GM19395 (cell line): ENCODE results near the gene MAST4.

Source experiments
- ATAC-seq: cut with Tn5 transposase; IDR thresholded peaks from one replicate; pipeline ENCODE4 v1.9.1; 2021; ENCODE audit warnings: mild to moderate bottlenecking, moderate library complexity; ENCODE audit not compliant: unreplicated experiment

The MAST4 gene

DNA sequence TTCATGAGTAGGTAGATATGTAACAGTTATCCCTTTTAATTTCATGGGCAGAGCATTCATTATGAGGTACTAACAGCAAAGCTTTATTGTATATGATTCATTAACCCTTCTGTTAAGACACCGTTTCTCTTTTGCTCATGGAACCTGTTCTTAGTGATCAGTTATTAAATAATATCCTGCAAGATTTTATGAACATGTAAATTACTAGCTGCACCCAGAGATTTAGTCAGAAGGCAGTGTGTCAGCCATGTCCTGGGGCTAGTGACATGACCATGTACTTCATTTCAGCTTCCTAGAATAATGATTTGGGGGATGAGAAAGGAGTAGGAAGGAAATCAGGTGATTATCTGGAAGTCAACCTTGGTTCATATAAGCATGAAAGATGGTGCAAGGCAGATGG is 7.0 kb downstream of the MAST4 start:
- no peak for ATAC-seq

DNA sequence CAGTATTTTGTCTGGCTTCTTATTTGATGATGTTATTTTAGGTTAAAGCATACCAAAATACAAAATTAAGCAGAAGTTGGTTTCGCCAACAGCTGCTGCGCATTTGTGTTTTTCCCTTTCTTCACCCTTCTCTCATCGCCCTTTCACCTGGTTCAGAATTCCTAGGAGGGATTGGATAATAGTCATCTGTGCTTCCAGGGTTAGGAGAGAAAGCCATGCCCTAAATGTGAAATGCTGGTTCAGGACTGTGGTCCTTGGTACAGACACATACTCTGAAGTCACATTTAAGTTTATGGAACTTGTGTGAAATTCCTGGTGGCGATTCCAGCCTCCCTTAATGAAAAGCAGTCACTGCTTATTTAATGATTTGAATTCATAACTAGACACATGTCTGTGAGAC is 7.7 kb downstream of the MAST4 start:
- no peak for ATAC-seq

DNA sequence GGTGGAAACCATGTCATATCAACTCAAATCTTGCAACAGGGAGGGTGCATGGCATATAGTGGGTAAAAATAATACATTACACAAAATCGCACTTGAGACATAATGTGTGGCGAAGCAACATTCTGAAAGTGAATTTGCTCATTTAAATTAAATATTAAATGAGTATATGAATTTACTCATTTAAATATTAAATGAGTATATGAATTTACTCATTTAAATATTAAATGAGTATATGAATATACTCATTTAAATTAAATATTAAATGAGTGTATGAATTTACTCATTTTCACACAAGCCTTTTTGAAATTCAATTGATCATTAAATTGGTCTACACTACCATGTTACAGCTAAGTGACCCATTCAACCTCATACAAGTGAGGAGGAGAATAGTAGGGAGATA is 10.5 kb downstream of the MAST4 start:
- ATAC-seq = no peak

DNA sequence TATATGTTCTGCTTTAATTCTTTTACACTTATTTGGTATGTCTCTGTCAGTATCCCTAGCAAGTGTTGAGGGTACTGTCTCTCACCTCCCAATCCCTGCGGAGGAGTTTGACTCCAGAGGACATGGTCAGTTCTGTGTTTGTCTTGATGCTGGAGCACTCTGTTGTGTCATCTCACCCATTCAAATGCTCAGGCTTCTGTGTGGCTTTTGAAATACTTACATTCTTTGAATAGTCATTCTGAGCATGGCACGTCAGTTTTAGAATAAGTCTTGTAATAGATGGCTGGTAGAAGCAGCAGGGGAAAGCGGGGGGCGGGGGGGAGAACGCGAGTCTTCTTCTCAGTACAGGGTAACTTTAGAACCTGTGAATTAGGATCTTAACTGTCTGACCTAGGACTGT is 12.3 kb downstream of the MAST4 start:
- ATAC-seq = no peak

DNA sequence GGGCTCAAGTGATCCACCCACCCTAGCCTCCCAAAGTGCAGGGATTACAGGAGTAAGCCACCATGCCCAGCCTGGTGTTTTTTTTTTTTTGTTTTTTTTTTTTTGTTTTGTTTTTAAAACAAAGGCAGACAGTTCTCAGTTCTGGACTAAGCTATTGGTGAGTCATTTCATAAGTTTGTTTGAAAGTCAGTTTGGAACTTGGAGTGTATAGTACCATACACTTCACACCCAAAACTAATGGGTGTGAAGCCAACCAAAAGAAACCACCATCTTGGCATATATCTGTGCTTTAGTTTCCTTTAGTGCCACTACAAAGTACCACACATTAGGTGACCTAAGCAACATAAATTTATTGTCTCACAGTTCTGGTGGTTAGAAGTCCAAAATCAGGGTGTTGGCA is 13.4 kb downstream of the MAST4 start:
- ATAC-seq = no peak

DNA sequence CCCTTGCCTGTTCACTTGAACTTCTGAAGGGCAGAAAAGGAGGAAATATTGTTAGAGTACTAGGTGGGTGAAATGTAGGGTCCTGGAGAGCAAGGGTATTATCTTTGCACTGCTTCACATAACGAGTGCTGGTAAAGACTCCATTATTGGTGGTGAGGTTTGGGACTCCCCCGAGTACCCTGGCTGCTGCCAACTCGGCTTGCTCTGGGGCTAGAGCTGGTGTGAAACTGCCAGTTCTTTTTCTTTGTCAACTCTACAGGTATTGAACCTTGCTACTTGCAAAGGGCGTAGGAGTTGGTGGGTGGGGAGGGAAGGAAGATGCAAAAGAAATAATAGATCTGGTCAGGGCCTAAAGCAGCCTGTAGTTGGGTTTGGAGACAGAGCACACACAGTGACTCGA is 16.0 kb downstream of the MAST4 start:
- ATAC-seq = no peak

DNA sequence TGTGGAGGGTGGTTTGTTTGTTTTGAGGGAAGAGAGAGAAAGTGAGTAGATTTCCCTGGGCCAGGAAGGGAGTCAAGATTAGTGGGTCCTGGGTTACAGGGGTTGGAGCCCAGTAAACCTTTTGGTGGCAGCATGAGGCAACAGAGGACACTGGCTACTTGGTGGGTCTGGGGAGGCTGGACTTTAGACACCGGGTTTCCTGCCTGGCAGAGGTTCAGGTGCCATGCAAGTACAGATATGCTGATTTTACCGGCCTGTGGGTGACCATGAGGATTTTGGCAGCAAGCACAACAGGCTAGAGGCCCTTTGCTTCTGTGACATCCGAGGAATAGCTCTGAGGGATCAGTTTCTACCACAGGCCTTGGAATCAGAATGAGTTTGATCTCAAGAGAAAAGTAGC is 18.9 kb downstream of the MAST4 start:
- no peak for ATAC-seq

DNA sequence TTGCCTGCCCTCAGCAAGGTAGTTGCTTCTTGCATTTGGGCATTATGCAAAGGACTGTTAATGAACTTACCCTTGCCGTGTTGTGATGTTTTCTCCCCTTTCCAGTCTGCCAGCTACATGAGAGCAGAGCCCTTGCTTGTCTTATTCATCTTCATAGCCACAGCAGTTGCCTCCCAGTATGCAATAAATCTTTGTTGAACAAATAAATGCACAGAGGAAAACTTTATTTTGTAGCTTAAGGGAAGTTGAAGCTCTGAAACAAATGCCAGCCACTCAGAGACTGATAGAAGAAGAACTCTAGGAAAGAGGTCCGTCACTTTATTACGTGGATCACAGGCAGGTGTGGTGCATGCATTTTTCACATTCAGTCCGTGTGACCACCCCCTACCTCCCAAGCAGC is 19.7 kb downstream of the MAST4 start:
- no peak for ATAC-seq

DNA sequence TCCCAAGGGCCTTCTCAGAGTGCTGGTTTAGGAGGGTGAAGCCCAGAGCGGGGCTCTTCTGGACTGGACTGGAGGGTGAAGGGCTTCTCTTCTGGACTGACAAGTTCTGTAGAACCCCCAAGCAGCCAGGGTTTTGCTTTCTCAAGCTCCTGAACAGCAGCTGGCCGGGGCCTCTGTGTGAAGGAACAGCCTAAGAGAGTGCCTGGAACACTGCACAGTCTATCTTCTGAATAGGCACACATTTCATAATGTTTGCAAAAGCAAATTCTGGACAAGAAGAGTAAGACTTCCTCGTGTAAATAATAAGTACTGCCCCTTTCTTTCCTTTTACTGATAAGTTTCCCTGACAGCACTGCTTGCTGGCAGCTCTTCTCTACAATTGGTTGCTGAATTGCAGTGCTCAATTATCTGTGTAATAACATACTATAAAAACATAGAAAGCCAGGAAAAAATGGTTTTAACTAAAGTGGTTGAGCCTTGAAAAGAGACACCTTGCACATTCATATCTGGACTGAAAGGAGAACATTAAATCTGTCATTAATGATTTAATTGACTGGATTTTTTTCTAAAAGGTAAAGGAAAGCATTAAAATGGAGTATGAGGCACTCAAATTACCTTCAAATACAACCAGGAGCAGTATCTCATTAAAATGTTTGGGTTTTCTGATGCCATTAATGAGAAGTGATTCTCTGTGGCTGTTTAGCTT is 20.5 kb downstream of the MAST4 start:
- ATAC-seq = no peak

DNA sequence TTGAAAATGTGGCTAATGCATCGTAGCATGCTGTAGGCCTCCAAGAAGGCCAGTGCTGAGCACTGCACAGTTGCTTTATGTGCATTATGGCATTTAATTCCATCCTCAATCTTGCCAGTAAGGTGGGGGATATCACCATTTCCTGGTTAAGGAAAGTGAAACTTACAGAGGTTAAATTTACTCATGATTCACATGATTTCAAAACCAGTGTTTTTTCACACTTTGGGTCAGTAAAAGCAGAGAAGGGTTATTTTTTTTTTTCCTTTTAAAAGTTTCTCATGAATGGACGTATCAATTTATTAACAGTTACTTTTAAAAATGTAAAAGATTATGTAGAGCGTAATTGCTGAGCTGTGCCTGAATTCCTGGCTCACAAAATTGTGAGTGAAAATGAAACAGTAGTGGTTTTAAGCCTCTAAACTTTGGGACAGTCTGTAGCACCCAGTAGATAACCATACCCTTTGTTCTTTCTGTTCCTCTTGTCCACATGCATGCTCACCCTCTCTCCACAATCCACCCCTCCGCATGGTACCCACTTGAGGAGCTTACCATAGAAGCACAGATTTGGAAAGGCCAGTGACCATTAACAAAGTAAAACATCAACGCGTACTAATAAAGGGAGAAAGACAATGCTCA is 21.2 kb downstream of the MAST4 start:
- no peak for ATAC-seq

DNA sequence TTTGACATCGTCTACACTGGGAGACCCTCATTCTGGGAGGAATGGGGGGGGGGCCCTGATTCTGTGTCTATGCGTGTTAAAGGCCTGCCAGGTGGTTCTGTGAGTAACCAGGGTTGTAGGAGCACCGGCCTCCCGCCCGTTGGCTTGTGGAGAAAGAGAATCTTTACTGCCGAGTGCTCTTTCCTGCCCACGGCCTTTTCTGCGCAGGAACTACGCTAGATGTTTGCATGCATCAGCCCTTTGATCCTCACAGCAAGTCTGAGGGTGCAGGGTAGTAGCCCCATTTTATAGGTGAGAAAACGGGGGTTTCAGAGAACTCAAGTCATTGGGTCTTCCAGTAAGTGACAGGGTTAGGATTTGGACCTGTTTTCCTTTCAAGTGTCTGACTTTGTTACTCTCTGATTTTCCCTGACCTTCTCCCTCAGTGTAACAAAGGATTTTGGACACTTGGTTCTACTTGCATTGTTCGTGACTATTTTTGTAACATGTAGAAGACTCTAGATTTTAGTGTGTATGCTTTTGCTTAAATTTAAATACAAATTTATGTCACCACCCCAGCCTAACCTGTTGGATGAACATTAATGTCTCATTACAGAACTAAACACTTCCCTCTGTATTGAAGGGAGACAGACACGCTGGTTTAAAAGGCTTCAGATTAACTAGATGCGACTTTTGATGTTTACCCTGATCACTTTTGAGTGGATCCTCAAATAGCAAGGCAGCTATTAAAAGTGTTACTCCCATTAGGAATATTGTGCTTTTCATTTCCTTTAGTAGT is 22.0 kb downstream of the MAST4 start:
- no peak for ATAC-seq

DNA sequence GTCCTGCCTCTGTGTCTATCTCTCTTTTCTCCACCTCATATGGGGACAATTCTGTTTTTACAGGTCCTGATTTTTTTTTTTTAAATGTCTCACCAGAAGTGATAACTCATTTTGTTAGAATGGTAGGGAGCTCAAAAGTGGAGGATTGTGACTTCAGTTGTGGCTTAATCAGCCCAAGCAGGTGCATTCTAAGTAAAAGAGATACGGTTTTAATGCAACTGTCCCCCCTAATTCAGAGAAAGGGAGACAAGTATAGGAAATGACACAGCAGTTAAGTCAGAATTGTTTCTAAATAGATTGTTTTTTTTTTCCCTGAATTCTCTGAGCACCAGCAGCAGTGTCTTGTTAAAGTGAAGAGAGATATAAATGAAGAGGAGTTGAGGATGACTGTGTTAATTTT is 24.5 kb downstream of the MAST4 start:
- ATAC-seq = no peak

DNA sequence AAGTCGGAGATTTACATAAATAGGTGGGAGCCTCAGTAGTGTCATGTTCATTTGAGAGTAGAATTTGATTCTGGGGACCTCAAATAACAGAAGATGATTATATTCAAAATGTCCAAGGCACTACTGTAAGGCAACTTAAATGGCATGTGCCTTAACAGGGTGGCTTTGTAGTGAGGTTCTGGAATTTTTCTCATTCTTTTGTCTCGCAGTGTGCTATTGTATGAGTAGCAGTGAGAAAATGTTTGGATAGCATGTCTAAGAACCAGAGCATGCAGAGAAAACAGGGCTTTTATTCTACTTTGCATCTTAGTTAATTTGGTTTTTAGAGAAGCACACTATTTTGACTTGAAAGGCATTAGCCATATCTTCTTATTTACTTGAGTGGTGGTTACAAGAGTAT is 25.0 kb downstream of the MAST4 start:
- no peak for ATAC-seq

DNA sequence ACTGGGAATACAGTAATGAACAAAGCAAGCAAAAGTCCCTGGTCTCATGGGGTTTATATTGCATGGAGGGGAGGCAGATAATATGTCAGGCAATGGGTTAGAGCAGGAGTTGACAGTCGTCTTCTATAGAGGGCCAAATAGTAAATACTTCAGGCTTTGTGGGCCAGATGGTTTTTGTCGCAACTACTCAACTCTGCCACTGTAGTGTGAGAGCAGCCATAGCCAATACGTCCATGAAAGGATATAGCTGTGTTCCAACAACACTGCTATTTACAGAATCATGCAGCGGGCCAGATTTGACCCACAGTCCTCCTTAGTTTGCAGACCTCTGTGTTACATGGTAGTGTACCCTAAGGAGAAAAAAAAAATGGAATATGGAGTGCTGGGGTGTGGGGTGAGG is 25.5 kb downstream of the MAST4 start:
- no peak for ATAC-seq

DNA sequence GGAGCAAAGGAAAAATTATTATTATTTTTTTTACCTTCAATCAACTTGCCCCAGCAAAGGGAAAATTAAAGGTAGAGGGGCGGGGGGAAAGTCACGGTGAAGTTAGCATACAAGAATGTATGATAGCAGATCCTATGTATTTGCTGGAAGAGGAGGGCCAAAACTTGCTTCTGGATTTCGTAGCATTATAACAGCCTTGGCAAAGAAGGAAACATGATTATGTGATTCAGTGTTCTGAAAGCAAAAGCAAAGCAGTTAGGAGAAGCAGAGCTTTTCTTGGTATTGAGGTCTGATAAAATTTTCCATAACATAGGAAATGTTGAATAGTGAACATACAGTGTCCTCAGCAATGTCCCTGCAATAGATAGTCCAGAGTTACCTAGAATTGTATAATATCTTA is 32.4 kb downstream of the MAST4 start:
- ATAC-seq = no peak

DNA sequence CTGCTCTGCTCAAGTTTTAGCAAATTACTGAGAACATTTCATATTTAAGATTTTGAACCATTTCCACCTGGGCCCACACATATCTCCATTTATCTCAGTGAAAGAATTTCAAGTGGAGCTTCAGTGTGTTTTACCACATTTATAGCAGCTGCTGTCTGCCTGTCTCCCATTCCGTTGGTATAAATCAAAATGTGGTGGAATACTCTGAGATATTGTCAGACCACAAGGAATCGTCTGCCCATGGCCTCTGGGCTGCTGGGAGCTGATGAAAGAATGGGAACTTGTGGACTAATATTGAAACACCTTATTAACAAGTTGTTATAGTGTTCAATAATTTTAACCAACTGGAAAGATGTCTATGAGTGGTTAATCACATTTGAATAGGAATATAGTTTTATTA is 33.3 kb downstream of the MAST4 start:
- ATAC-seq = no peak

DNA sequence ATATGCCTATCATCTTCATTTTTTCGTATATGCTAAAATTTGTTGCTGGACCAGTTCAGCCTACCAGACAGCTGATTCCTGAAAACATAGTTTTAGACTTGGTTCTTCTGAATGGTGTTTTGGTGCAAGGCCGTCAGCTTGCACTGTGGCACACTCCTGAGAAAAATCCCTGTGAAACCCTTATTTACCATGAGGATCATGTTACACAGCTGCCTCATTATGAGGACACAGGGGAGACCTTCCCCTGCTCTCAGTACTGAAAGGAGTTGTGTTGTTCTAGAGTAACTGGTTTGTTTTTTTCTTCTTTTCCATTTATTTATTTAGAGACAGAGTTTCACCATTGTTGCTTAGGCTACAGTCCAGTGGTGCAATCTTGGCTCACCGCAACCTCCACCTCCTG is 37.6 kb downstream of the MAST4 start:
- ATAC-seq = no peak

DNA sequence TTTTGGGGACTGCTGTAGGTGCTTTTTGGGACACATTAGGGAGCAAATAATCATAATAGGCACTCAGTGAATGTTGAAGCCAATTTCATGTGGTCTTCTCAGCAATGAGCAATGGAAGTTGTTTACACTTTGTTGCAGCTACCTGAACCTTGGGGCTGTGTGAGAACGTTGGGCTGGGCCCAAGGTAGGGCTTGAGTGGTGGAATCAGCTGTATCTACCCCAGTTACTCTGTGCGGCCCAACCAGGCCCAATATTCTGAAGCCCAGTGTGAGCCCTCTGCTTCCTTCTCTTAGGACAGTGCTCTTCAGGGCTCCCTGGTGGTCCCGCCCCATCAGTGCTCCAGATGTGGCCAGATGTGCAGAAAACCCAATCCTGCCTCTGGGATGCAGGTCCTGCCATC is 38.4 kb downstream of the MAST4 start:
- ATAC-seq = no peak

DNA sequence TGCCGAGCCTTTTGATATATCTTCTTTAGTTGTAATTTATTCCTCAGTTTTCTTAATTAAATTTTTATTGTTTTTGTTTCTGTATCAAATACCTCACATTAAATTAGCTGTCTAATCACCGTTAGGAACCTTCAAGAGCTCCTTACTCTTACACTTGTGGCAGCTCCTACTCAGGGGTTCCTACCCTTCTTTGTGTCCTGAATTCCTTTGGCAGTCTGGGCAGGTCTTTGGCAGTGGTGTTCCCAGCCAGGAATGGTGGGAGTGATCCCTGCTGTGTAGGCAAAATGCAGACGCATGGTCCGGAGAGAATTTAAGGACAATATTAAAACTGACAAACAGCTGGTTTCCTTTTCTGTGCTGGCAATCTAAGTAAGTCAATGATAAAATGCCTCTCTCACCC is 41.8 kb downstream of the MAST4 start:
- ATAC-seq = no peak

DNA sequence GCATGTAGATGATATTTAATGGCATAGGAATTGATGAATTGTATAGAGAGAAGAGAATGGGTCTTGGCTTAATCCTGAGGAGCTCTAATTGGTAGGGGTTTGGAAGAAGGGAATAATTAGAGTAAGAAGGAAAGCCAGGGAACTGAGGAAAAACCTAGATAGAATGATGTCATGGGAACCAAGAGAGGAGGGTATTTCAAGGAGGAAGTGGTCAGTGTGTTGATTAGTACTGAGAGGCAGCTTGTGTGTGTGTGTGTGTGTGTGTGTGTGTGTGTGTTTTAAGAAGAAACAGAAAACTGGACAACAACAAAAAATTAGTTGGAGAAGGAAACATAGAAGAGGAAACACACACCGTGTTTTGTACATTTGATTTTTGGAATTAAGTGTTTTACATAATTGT is 42.8 kb downstream of the MAST4 start:
- no peak for ATAC-seq

DNA sequence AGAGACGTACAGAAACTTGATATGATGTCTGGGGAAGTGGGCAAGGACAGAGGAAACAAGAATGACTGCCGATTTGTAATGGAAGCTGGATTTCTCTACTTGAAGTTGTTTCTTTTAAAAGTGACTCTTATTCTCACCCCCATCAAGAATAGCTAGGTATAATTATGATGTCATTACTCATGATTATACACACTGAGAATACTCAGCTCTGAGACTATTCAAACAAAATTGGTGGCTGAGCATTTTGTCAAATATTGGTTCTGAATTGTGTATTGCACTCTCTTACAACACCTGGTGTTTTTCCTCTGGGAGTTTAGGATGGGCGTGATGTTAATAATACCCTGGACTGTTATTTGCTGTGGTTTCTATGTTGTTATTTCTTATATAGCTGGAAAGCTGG is 46.3 kb downstream of the MAST4 start:
- no peak for ATAC-seq

DNA sequence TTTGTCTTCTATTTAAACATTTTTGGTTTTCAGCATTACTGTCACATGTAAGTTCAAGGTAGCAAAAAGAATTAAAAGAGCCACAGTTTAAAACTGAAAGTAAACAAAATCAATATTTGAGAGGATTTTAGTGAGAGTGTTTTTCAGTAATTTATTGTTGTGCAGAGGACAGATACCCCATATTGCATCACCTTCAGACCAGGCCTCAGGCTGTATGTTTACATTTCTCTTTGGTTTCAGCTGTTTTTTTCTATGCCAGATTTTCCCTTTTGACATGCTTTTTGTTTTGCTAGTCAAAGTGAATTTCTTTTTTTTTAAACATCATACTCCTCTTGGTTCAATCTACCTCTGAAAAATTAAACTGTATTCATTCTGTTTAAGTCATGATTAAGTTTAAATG is 47.2 kb downstream of the MAST4 start:
- no peak for ATAC-seq
